ENCODE measurements around the gene FMO5. TPM values are rescaled to one million over a fixed set of nuclear protein-coding genes. Genes with fewer than 3 reads are reported as not detected.

FMO5 gene
- total and polyA plus RNA-seq, 2 experiments from 2014 or later: 0.73 to 0.84 TPM

- ATAC-seq (no peak), DNase-seq (ENCODE audit: low spot score) (no peak)
- peak overlapping the region; percentile 84 for H3K4me3 ChIP-seq
- peak overlapping the region; percentile 78 for H3K4me2 ChIP-seq
- H3K4me1 Mint-ChIP-seq: peaks cover 55% of the 10 kb centered on the region
- TF ChIP-seq CREB1 (CRISPR knock-in tag; IDR thresholded peaks at IDR 0.05; ENCODE audit: low read depth) (no peak), ZNF462 (CRISPR knock-in tag; IDR thresholded peaks at IDR 0.05) (no peak), EZH2 (IDR thresholded peaks at IDR 0.05; ENCODE audit: low read depth, unreplicated experiment) (no peak), POLR2AphosphoS5 (IDR thresholded peaks at IDR 0.05; ENCODE audit: low read depth) (no peak), JUNB (IDR thresholded peaks at IDR 0.05; ENCODE audit: unreplicated experiment) (no peak), ZNF114 (CRISPR knock-in tag; IDR thresholded peaks at IDR 0.05) (no peak), STAT1 (IDR thresholded peaks at IDR 0.05; ENCODE audit: unreplicated experiment) (no peak), NANOG (IDR thresholded peaks at IDR 0.05; ENCODE audit: borderline replicate concordance) (no peak), CTCF (conservative IDR thresholded peaks at IDR 0.05; ENCODE audit: low read depth in 2 of 2) (no peak), ZNF331 (CRISPR knock-in tag; IDR thresholded peaks at IDR 0.05; ENCODE audit: low read depth) (no peak), EZH2phosphoT487 (IDR thresholded peaks at IDR 0.05; ENCODE audit: unreplicated experiment) (no peak)
- TF ChIP-seq, protein P1, sequence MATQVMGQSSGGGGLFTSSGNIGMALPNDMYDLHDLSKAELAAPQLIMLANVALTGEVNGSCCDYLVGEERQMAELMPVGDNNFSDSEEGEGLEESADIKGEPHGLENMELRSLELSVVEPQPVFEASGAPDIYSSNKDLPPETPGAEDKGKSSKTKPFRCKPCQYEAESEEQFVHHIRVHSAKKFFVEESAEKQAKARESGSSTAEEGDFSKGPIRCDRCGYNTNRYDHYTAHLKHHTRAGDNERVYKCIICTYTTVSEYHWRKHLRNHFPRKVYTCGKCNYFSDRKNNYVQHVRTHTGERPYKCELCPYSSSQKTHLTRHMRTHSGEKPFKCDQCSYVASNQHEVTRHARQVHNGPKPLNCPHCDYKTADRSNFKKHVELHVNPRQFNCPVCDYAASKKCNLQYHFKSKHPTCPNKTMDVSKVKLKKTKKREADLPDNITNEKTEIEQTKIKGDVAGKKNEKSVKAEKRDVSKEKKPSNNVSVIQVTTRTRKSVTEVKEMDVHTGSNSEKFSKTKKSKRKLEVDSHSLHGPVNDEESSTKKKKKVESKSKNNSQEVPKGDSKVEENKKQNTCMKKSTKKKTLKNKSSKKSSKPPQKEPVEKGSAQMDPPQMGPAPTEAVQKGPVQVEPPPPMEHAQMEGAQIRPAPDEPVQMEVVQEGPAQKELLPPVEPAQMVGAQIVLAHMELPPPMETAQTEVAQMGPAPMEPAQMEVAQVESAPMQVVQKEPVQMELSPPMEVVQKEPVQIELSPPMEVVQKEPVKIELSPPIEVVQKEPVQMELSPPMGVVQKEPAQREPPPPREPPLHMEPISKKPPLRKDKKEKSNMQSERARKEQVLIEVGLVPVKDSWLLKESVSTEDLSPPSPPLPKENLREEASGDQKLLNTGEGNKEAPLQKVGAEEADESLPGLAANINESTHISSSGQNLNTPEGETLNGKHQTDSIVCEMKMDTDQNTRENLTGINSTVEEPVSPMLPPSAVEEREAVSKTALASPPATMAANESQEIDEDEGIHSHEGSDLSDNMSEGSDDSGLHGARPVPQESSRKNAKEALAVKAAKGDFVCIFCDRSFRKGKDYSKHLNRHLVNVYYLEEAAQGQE (IDR thresholded peaks at IDR 0.05; ENCODE audit: unreplicated experiment): no peak
- TF ChIP-seq, protein P2, sequence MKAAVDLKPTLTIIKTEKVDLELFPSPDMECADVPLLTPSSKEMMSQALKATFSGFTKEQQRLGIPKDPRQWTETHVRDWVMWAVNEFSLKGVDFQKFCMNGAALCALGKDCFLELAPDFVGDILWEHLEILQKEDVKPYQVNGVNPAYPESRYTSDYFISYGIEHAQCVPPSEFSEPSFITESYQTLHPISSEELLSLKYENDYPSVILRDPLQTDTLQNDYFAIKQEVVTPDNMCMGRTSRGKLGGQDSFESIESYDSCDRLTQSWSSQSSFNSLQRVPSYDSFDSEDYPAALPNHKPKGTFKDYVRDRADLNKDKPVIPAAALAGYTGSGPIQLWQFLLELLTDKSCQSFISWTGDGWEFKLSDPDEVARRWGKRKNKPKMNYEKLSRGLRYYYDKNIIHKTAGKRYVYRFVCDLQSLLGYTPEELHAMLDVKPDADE (IDR thresholded peaks at IDR 0.05): no peak
- H2AFZ ChIP-seq: peak overlapping the region; percentile 61; the same call in 1 of the 2 replicates
- no peaks in the 10 kb centered on the region for H3K9me3 Mint-ChIP-seq
- H3K27ac Mint-ChIP-seq: no peak overlapping the region
- H3K27me3 ChIP-seq (ENCODE audit: insufficient read depth): no peaks in the 10 kb centered on the region; the same call in 1 of the 2 replicates
- no peaks in the 10 kb centered on the region for H3K36me3 ChIP-seq (ENCODE audit: insufficient read depth)
- H3K27ac ChIP-seq (ENCODE audit: low read depth): no peak overlapping the region
- no peaks in the 10 kb centered on the region for H3F3A ChIP-seq (replicated peaks; ENCODE audit: low read depth)
- H3K36me3 Mint-ChIP-seq (ENCODE audit: low read depth): no peaks in the 10 kb centered on the region
- peak overlapping the region; percentile 91 for H3K4me3 Mint-ChIP-seq
- H3K4me1 ChIP-seq (ENCODE audit: insufficient read depth): peaks cover 54% of the 10 kb centered on the region
- 0 out of 2 replicates have a peak, but pooled peaks cover 4% of the 10 kb centered on the region for H3K9me2 ChIP-seq (ENCODE audit: insufficient read depth)
- peaks cover 55% of the 10 kb centered on the region for H3K79me2 ChIP-seq (replicated peaks; ENCODE audit: insufficient read depth)
- H3K27me3 Mint-ChIP-seq (ENCODE audit: insufficient read depth, low read depth, poor library complexity): peaks cover 11% of the 10 kb centered on the region
- H4K20me1 ChIP-seq (replicated peaks; ENCODE audit: insufficient read depth): peaks cover 16% of the 10 kb centered on the region; the same call in 1 of the 2 replicates
Observed at GRCh38 chr1:147243841-147244240, 18.7 kb upstream of the FMO5 start.

Measured in GM23338 (cell line).